Measurements from ENCODE around the gene RAPGEF5. TPM values are rescaled to one million over a fixed set of nuclear protein-coding genes. Genes with fewer than 3 reads are reported as not detected.

Gene RAPGEF5
- total RNA-seq, 1 experiment from 2014 or later, result 13.3 TPM

DNA sequence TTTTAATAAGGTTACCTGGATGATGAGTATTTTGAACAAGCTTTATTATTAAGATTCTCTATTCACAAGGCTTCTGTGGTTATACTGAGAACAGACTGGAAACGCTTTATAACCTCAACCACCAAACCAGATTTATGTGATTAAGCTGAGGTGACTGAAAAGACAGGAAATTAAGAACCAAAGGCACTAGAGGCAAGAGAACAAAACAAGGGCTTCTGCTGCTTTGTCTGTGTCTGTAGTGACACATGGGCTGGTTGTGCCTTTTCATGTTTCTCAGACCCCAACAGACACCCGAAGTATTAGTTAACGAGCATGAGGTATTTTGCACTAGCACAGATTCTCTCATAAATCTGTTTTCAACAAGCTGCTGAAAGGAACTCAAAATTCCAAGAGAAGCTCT is 64.4 kb downstream of the RAPGEF5 start:
- no peak overlapping the region for H3K4ac ChIP-seq (ENCODE audit: low read depth, low read length)
- Mint-ChIP-seq H3K27me3 (ENCODE audit: low read depth) (no peaks in the 10 kb centered on the region), H3K27ac (no peak overlapping the region), H3K4me3 (no peak overlapping the region), H3K4me1 (peaks cover 4 to 6% of the 10 kb centered on the region in 2 experiments; a peak in 1 of 4 replicates), H3K36me3 (ENCODE audit: insufficient read depth in 1 of 3, low read depth in 3 of 3) (peaks cover 21 to 26% (median 23%) of the 10 kb centered on the region in 3 experiments), H3K9me3 (no peaks in the 10 kb centered on the region)
- no peak overlapping the region for H2BK5ac ChIP-seq (ENCODE audit: insufficient read length, low read length)
- no peak overlapping the region for H3K4me2 ChIP-seq (ENCODE audit: insufficient read depth, insufficient read length, low read length)
- no peak overlapping the region for H4K91ac ChIP-seq (ENCODE audit: insufficient read length, low read depth, low read length)
- no peak overlapping the region for H3K56ac ChIP-seq (ENCODE audit: insufficient read length, low read depth, low read length)
- H3K79me1 ChIP-seq (ENCODE audit: insufficient read depth, low read depth, low read length, poor library complexity, severe bottlenecking), result no peaks in the 10 kb centered on the region
- H2BK20ac ChIP-seq (ENCODE audit: low read depth, low read length, poor library complexity, severe bottlenecking), result no peak overlapping the region
- H3K23ac ChIP-seq (ENCODE audit: insufficient read length, low read depth, low read length), result no peak overlapping the region
- no peak overlapping the region for H2BK12ac ChIP-seq (ENCODE audit: insufficient read length, low read depth, low read length)
- H3K27ac ChIP-seq (ENCODE audit: insufficient read length, low read depth, low read length), result no peak overlapping the region
- no peaks in the 10 kb centered on the region for H3K27me3 ChIP-seq (ENCODE audit: insufficient read depth, low read length)
- no peaks in the 10 kb centered on the region for H4K20me1 ChIP-seq (ENCODE audit: control insufficient read depth, insufficient read depth, insufficient read length)
- H3K4me1 ChIP-seq (ENCODE audit: insufficient read depth, low read length), result no peaks in the 10 kb centered on the region
- TF ChIP-seq, protein P1, sequence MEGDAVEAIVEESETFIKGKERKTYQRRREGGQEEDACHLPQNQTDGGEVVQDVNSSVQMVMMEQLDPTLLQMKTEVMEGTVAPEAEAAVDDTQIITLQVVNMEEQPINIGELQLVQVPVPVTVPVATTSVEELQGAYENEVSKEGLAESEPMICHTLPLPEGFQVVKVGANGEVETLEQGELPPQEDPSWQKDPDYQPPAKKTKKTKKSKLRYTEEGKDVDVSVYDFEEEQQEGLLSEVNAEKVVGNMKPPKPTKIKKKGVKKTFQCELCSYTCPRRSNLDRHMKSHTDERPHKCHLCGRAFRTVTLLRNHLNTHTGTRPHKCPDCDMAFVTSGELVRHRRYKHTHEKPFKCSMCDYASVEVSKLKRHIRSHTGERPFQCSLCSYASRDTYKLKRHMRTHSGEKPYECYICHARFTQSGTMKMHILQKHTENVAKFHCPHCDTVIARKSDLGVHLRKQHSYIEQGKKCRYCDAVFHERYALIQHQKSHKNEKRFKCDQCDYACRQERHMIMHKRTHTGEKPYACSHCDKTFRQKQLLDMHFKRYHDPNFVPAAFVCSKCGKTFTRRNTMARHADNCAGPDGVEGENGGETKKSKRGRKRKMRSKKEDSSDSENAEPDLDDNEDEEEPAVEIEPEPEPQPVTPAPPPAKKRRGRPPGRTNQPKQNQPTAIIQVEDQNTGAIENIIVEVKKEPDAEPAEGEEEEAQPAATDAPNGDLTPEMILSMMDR (conservative IDR thresholded peaks at IDR 0.05), result no peak
- no peaks in the 10 kb centered on the region for H3K79me2 ChIP-seq (ENCODE audit: insufficient read depth, low read length)
- no peak overlapping the region for H2BK120ac ChIP-seq (ENCODE audit: low read depth, low read length, poor library complexity, severe bottlenecking)
- H3K9ac ChIP-seq (ENCODE audit: extremely low read depth, insufficient read length, low read length), result no peak overlapping the region
- H3K9me3 ChIP-seq (ENCODE audit: control insufficient read depth, low read depth, low read length), result no peaks in the 10 kb centered on the region
- no peaks in the 10 kb centered on the region for H3K23me2 ChIP-seq (ENCODE audit: insufficient read length, low read depth, low read length, poor library complexity, severe bottlenecking)
- WGBS (ENCODE audit: extremely low coverage, insufficient read length, low lambda C conversion rate), result no CpG with 5 or more reads among the region's 3 CpGs
- H2BK15ac ChIP-seq (ENCODE audit: low read depth, low read length), result no peak overlapping the region
- no peak overlapping the region for H3K18ac ChIP-seq (ENCODE audit: insufficient read length, low read depth, low read length)
- H3K14ac ChIP-seq (ENCODE audit: insufficient read depth, low read length), result no peak overlapping the region
- no peak overlapping the region for H3T11ph ChIP-seq (ENCODE audit: low read length)
- no peak overlapping the region for H2AK5ac ChIP-seq (ENCODE audit: insufficient read length, low read length)
- H4K8ac ChIP-seq (replicated peaks; ENCODE audit: insufficient read length, low read depth, low read length), result no peak overlapping the region
- H4K5ac ChIP-seq (ENCODE audit: insufficient read length, low read depth, low read length), result no peak overlapping the region
- H2AFZ ChIP-seq (ENCODE audit: low read length), result no peak overlapping the region
- no peak for DNase-seq

All from H9 (cell line).